ENCODE data around the gene MICAL2.

DNA sequence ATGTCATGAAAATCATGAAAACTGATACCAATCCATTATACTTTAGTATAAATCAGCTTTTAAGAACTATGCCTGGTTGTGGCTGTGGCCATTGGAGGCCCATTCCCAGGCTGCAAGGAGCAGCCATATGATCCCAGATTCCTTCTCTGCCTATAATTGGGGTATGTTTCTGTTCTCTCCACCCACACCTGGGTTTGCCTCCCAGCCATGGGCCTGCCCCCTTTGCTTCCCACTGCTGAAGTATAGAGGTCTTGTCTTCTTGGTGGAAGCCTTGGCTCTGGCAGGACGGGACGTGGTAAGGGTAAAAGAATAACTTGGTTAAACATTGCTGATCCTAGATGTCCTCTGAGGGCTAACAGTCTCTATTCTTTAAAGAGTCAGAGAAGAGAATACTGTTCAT, 2.4 kb downstream of the MICAL2 start:
- TF ChIP-seq ZNF292 (CRISPR knock-in tag; IDR thresholded peaks at IDR 0.05; ENCODE audit: borderline replicate concordance, low read depth) = no peak
- TF ChIP-seq, protein P1, sequence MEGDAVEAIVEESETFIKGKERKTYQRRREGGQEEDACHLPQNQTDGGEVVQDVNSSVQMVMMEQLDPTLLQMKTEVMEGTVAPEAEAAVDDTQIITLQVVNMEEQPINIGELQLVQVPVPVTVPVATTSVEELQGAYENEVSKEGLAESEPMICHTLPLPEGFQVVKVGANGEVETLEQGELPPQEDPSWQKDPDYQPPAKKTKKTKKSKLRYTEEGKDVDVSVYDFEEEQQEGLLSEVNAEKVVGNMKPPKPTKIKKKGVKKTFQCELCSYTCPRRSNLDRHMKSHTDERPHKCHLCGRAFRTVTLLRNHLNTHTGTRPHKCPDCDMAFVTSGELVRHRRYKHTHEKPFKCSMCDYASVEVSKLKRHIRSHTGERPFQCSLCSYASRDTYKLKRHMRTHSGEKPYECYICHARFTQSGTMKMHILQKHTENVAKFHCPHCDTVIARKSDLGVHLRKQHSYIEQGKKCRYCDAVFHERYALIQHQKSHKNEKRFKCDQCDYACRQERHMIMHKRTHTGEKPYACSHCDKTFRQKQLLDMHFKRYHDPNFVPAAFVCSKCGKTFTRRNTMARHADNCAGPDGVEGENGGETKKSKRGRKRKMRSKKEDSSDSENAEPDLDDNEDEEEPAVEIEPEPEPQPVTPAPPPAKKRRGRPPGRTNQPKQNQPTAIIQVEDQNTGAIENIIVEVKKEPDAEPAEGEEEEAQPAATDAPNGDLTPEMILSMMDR (CRISPR knock-in tag; IDR thresholded peaks at IDR 0.05) = no peak
- no peak for TF ChIP-seq ESRRA (CRISPR knock-in tag; IDR thresholded peaks at IDR 0.05; ENCODE audit: low read depth)
- TF ChIP-seq ZNF501 (CRISPR knock-in tag; IDR thresholded peaks at IDR 0.05) = no peak
- TF ChIP-seq PTBP1 (IDR thresholded peaks at IDR 0.05; ENCODE audit: low read depth, low read length, poor library complexity, severe bottlenecking) = no peak
- TF ChIP-seq, protein P2, sequence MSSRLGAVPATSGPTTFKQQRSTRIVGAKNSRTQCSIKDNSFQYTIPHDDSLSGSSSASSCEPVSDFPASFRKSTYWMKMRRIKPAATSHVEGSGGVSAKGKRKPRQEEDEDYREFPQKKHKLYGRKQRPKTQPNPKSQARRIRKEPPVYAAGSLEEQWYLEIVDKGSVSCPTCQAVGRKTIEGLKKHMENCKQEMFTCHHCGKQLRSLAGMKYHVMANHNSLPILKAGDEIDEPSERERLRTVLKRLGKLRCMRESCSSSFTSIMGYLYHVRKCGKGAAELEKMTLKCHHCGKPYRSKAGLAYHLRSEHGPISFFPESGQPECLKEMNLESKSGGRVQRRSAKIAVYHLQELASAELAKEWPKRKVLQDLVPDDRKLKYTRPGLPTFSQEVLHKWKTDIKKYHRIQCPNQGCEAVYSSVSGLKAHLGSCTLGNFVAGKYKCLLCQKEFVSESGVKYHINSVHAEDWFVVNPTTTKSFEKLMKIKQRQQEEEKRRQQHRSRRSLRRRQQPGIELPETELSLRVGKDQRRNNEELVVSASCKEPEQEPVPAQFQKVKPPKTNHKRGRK (CRISPR knock-in tag; IDR thresholded peaks at IDR 0.05) = no peak
- no peak for TF ChIP-seq TAF1 (CRISPR knock-in tag; IDR thresholded peaks at IDR 0.05)
- TF ChIP-seq CEBPG (CRISPR knock-in tag; IDR thresholded peaks at IDR 0.05) = no peak
- no peak for TF ChIP-seq TCF7L2 (IDR thresholded peaks at IDR 0.05; ENCODE audit: low read depth, low read length)
- no peak for TF ChIP-seq NCOA2 (CRISPR knock-in tag; IDR thresholded peaks at IDR 0.05)
- TF ChIP-seq, protein P3, sequence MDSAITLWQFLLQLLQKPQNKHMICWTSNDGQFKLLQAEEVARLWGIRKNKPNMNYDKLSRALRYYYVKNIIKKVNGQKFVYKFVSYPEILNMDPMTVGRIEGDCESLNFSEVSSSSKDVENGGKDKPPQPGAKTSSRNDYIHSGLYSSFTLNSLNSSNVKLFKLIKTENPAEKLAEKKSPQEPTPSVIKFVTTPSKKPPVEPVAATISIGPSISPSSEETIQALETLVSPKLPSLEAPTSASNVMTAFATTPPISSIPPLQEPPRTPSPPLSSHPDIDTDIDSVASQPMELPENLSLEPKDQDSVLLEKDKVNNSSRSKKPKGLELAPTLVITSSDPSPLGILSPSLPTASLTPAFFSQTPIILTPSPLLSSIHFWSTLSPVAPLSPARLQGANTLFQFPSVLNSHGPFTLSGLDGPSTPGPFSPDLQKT (CRISPR knock-in tag; IDR thresholded peaks at IDR 0.05; ENCODE audit: borderline replicate concordance) = no peak
